ENCODE measurements around the gene PLTP.

Gene PLTP

GRCh38 chr20:45952861-45953260 lies 40.9 kb upstream of the PLTP start:
- TF ChIP-seq CTCF (conservative IDR thresholded peaks at IDR 0.05; ENCODE audit: low read length) = no peak
- no peak for DNase-seq (ENCODE audit: low read depth)
- no peak overlapping the region for H3K4me3 ChIP-seq (ENCODE audit: low read length)

GRCh38 chr20:45951925-45952834 lies 40.2 kb upstream of the PLTP start:
- no peak for TF ChIP-seq CTCF (conservative IDR thresholded peaks at IDR 0.05; ENCODE audit: low read length)
- no peak for DNase-seq (ENCODE audit: low read depth)

GRCh38 chr20:45950330-45950646 lies 38.3 kb upstream of the PLTP start:
- TF ChIP-seq CTCF (conservative IDR thresholded peaks at IDR 0.05; ENCODE audit: low read length) = no peak
- no peak for DNase-seq (ENCODE audit: low read depth)

More at GRCh38 chr20:45951925-45952834, 40.2 kb upstream of the PLTP start:
- H3K4me3 ChIP-seq (ENCODE audit: low read length) = no peak overlapping the region

GRCh38 chr20:45949542-45950329 lies 37.8 kb upstream of the PLTP start:
- TF ChIP-seq CTCF (conservative IDR thresholded peaks at IDR 0.05; ENCODE audit: low read length) = no peak
- H3K4me3 ChIP-seq (ENCODE audit: low read length) = no peak overlapping the region
- DNase-seq (ENCODE audit: low read depth) = no peak

More at GRCh38 chr20:45950330-45950646, 38.3 kb upstream of the PLTP start:
- no peak overlapping the region for H3K4me3 ChIP-seq (ENCODE audit: low read length)

GRCh38 chr20:45948742-45949541 lies 37.0 kb upstream of the PLTP start:
- no peak for TF ChIP-seq CTCF (conservative IDR thresholded peaks at IDR 0.05; ENCODE audit: low read length)
- no peak overlapping the region for H3K4me3 ChIP-seq (ENCODE audit: low read length)
- no peak for DNase-seq (ENCODE audit: low read depth)

- no peak for DNase-seq (ENCODE audit: low read depth)
- TF ChIP-seq CTCF (conservative IDR thresholded peaks at IDR 0.05; ENCODE audit: low read length) = no peak
- H3K4me3 ChIP-seq (ENCODE audit: low read length) = no peak overlapping the region
These were observed 36.3 kb upstream of the PLTP start for GRCh38 chr20:45948261-45948733.

All from AG10803 (cell line).